B cell (primary cell): ENCODE data around the gene MYH15. TPM values are rescaled to one million over a fixed set of nuclear protein-coding genes. Genes with fewer than 3 reads are reported as not detected.

Experiments
- ATAC-seq: fragments of 200-7000 bp; cut with Tn5 transposase; one replicate; pipeline ENCODE4 v1.10.0; 2021; ENCODE audit warnings: low read depth, mild to moderate bottlenecking, moderate number of reproducible peaks, moderate library complexity
- CTCF ChIA-PET: fragments of 350-600 bp; sonication (Branson Sonifier 250); formaldehyde crosslinking; loops from one replicate; lab custom pipeline; 2021; ENCODE audit warnings: antibody characterized with exemption, inconsistent platforms; lab: Charles Lee
- POLR2A ChIA-PET: fragments of 350-600 bp; sonication (Branson Sonifier 250); formaldehyde crosslinking; loops from one replicate; lab custom pipeline; 2021; ENCODE audit warnings: antibody characterized with exemption; lab: Charles Lee
- DNase-seq: peaks from one replicate; pipeline ENCODE4 v3.0.0; 2013
- H2AFZ ChIP-seq: 2 replicates; pipeline ENCODE4 v1.6.1; 2012; ENCODE audit warnings: mild to moderate bottlenecking, low read depth, low read length; ENCODE audit not compliant: insufficient read depth, poor library complexity, severe bottlenecking
- H3K27ac ChIP-seq, 2 donors: 1 replicate in 1 of 2; 2 replicates in 1 of 2; pipeline ENCODE4 v1.5.1; 2012 to 2013; ENCODE audit warnings: low read length in 2 of 2, mild to moderate bottlenecking in 2 of 2, moderate library complexity in 1 of 2
- H3K27me3 ChIP-seq, 4 experiments: fragments of 200-600 bp in 1 of 4; sonication (generic) in 1 of 4; replicated peaks in 1 of 4; 1 replicate in 2 of 4; 2 replicates in 2 of 4; pipeline versions ENCODE4 v1.6.1 to v1.7.0; 2013 to 2016; ENCODE audit warnings: low read length in 3 of 4, mild to moderate bottlenecking in 2 of 4, mixed read lengths in 1 of 4, moderate library complexity in 1 of 4; ENCODE audit not compliant: insufficient read depth in 4 of 4, control insufficient read depth in 3 of 4; ENCODE audit errors: control extremely low read depth in 1 of 4
- H3K36me3 ChIP-seq, 2 experiments: replicated peaks in 1 of 2; 1 replicate in 1 of 2; 2 replicates in 1 of 2; pipeline versions ENCODE4 v1.6.1 to v1.7.1; 2013; ENCODE audit warnings: low read length in 1 of 2; ENCODE audit not compliant: insufficient read depth in 2 of 2, control insufficient read depth in 1 of 2; ENCODE audit errors: control extremely low read depth in 1 of 2, extremely low read depth in 1 of 2
- H3K4me1 ChIP-seq, 2 donors: fragments of 200-600 bp in 1 of 2; sonication (generic) in 1 of 2; 1 replicate in 1 of 2; 2 replicates in 1 of 2; pipeline versions ENCODE4 v1.5.1 to v1.6.1; 2013 to 2017; ENCODE audit warnings: low read length in 2 of 2; ENCODE audit not compliant: control insufficient read depth in 2 of 2, insufficient read depth in 2 of 2
- H3K4me2 ChIP-seq: replicated peaks from 2 replicates; pipeline ENCODE3; 2012; ENCODE audit warnings: mild to moderate bottlenecking, low read depth, low read length; ENCODE audit not compliant: poor library complexity, severe bottlenecking
- H3K4me3 ChIP-seq, 5 experiments: fragments of 200-600 bp in 1 of 5; sonication (generic) in 1 of 5; 1 replicate in 3 of 5; 2 replicates in 2 of 5; pipeline versions ENCODE4 v1.5.1 to v1.7.0; 2011 to 2016; ENCODE audit warnings: low read length in 4 of 5, mild to moderate bottlenecking in 4 of 5, low read depth in 2 of 5, control low read depth in 1 of 5, moderate library complexity in 1 of 5; ENCODE audit not compliant: insufficient read depth in 1 of 5; ENCODE audit errors: control extremely low read depth in 1 of 5, extremely low read depth in 1 of 5
- H3K79me2 ChIP-seq: fragments of 200-600 bp; sonication (generic); one replicate; pipeline ENCODE4 v1.6.0; 2016; ENCODE audit warnings: low read length; ENCODE audit not compliant: control insufficient read depth, insufficient read depth
- H3K9ac ChIP-seq: fragments of 200-600 bp; sonication (generic); 2 replicates; pipeline ENCODE4 v1.6.1; 2017; ENCODE audit warnings: mild to moderate bottlenecking, low read length, moderate library complexity
- H3K9me3 ChIP-seq, 3 donors: one replicate each; pipeline versions ENCODE4 v1.6.1 to v1.7.1; 2013; ENCODE audit warnings: low read length in 2 of 3; ENCODE audit not compliant: control insufficient read depth in 2 of 3, insufficient read depth in 1 of 3; ENCODE audit errors: control extremely low read depth in 1 of 3
- H4K20me1 ChIP-seq: 2 replicates; pipeline ENCODE4 v1.6.0; 2012; ENCODE audit warnings: mild to moderate bottlenecking, low read length; ENCODE audit not compliant: insufficient read depth, control insufficient read depth, poor library complexity, severe bottlenecking
- H3K27ac Mint-ChIP-seq: one replicate; pipeline ENCODE4 v1.8.0; 2021; ENCODE audit warnings: mixed read lengths
- H3K27me3 Mint-ChIP-seq: one replicate; pipeline ENCODE4 v1.8.0; 2021; ENCODE audit warnings: mixed read lengths
- H3K4me1 Mint-ChIP-seq: one replicate; pipeline ENCODE4 v1.8.0; 2021; ENCODE audit warnings: mixed read lengths
- H3K4me3 Mint-ChIP-seq: one replicate; pipeline ENCODE4 v1.8.0; 2021; ENCODE audit warnings: mixed read lengths
- H3K9me3 Mint-ChIP-seq: one replicate; pipeline ENCODE4 v1.8.0; 2022; ENCODE audit warnings: mixed read lengths; ENCODE audit not compliant: insufficient read depth
- EZH2 ChIP-seq: IDR thresholded peaks from 2 replicates; pipeline ENCODE4 v1.6.1; 2012; ENCODE audit warnings: borderline replicate concordance, low read depth, mild to moderate bottlenecking, moderate library complexity, low read length; ENCODE audit not compliant: insufficient read depth, poor library complexity, severe bottlenecking
- WGBS: methylation state at CpG from one replicate; pipeline ENCODE4 v1.1.5; 2013; ENCODE audit warnings: missing lambda C conversion rate; ENCODE audit not compliant: insufficient coverage; 5-methylcytosine and 5-hydroxymethylcytosine counted together
- intact Hi-C: fragments of 100-400 bp; cut with micrococcal nuclease; formaldehyde crosslinking; loops from one replicate; pipeline ENCODE4 v1.10.0; 2022
- polyA plus RNA-seq: library from polyadenylated mRNA; depleted of rRNA; stranded (reverse); fragments of >200 nt; gene quantifications from 2 replicates; pipeline ENCODE4 v1.2.3, GENCODE V29; 2012
- total RNA-seq, 2 donors: library from RNA; stranded (reverse); fragments of 120-200 nt in 1 of 2; gene quantifications; 1 replicate in 1 of 2; 2 replicates in 1 of 2; pipeline versions ENCODE4 v1.2.3 to v1.2.4, GENCODE V29; 2013 to 2022
- TF ChIP-seq, protein P1 (sequence below): fragments of 200-600 bp; IDR thresholded peaks from one replicate; pipeline ENCODE4 v1.8.0; 2022; ENCODE audit warnings: antibody characterized with exemption, mild to moderate bottlenecking

MYH15 gene
- total and polyA plus RNA-seq, 2 donors (not counting 1 experiment from before 2014, with no cell fraction given): 0.06 TPM; not detected in 1

DNA sequence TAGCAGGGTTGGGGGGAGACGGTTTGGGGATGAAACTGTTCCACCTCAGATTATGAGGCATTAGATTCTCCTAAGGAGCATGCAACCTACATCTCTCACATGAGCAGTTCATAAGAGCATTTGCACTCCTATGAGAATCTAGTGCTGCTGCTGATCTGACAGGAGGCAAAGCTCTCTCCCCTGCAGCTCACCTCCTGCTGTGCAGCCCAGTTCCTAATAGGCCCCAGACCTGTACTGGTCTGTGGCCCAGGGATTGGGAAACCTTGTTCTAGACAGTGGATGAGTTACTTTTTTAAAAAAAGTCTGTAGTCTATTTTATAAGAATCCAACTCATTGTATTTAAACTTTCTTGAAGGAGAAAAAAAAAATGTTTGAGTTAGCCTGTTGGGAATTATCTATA, 114.1 kb downstream of the MYH15 start:
- H3K4me3 ChIP-seq: no peak overlapping the region
- TF ChIP-seq, protein P1, sequence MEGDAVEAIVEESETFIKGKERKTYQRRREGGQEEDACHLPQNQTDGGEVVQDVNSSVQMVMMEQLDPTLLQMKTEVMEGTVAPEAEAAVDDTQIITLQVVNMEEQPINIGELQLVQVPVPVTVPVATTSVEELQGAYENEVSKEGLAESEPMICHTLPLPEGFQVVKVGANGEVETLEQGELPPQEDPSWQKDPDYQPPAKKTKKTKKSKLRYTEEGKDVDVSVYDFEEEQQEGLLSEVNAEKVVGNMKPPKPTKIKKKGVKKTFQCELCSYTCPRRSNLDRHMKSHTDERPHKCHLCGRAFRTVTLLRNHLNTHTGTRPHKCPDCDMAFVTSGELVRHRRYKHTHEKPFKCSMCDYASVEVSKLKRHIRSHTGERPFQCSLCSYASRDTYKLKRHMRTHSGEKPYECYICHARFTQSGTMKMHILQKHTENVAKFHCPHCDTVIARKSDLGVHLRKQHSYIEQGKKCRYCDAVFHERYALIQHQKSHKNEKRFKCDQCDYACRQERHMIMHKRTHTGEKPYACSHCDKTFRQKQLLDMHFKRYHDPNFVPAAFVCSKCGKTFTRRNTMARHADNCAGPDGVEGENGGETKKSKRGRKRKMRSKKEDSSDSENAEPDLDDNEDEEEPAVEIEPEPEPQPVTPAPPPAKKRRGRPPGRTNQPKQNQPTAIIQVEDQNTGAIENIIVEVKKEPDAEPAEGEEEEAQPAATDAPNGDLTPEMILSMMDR: no peak
- TF ChIP-seq EZH2: no peak
- POLR2A ChIA-PET: no interaction called here

DNA sequence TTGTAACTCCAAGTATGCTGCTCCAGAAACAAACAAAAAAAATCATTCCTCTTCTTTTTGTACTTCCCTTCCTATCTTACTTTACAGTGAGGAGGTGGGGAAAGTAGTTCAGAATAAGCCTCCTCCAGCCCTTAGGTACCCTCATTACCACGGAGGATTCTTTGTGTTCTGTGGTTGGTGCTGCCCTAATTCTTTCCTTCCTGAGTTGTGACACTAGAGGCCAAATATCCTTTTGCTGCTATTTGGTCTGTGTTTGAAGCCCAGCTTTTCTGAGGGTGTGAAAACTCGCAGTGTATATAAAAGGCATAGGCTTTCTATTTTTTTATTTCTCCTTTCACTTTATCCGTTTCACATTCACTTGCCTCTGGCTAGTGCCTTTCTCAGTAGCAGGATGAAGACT, 115.8 kb downstream of the MYH15 start:
- intact Hi-C loops: no loop called here
- H3K27ac Mint-ChIP-seq: no peak overlapping the region
- peaks cover 2% of the 10 kb centered on the region for H3K4me1 Mint-ChIP-seq

More for the DNA sequence above, 114.1 kb downstream of the MYH15 start:
- H3K4me1 Mint-ChIP-seq: no peaks in the 10 kb centered on the region
- no peak overlapping the region for H3K4me3 Mint-ChIP-seq
- DNase-seq (no peak), ATAC-seq (no peak)
- Histone ChIP-seq H3K4me1 (no peaks in the 10 kb centered on the region), H3K9ac (no peak overlapping the region), H3K36me3 (no peaks in the 10 kb centered on the region), H2AFZ (no peak overlapping the region), H4K20me1 (no peaks in the 10 kb centered on the region), H3K9me3 (peaks cover 0 to 4% (median 4%) of the 10 kb centered on the region in 3 donors), H3K4me2 (no peak overlapping the region), H3K27me3 (no peaks in the 10 kb centered on the region), H3K27ac (no peak overlapping the region), H3K79me2 (no peaks in the 10 kb centered on the region)
- H3K27ac Mint-ChIP-seq: no peak overlapping the region
- WGBS: no CpG with 5 or more reads among the region's 1 CpG
- H3K27me3 Mint-ChIP-seq: peaks cover 4% of the 10 kb centered on the region
- intact Hi-C loops: no loop called here
- no peaks in the 10 kb centered on the region for H3K9me3 Mint-ChIP-seq
- CTCF ChIA-PET: no interaction called here

More for the DNA sequence above, 115.8 kb downstream of the MYH15 start:
- no peaks in the 10 kb centered on the region for H4K20me1 ChIP-seq
- no peaks in the 10 kb centered on the region for H3K9me3 ChIP-seq
- no peaks in the 10 kb centered on the region for H3K79me2 ChIP-seq
- no peak overlapping the region for H3K4me3 ChIP-seq
- peaks cover under 1 to 4% of the 10 kb centered on the region in 2 donors for H3K4me1 ChIP-seq
- no peak overlapping the region for H2AFZ ChIP-seq
- POLR2A ChIA-PET: no interaction called here
- ATAC-seq (no peak), DNase-seq (no peak)
- H3K36me3 ChIP-seq: no peaks in the 10 kb centered on the region
- no peak overlapping the region for H3K4me3 Mint-ChIP-seq
- H3K27me3 ChIP-seq: no peaks in the 10 kb centered on the region
- no CpG with 5 or more reads among the region's 3 CpGs for WGBS
- H3K27ac ChIP-seq: no peak overlapping the region
- CTCF ChIA-PET: interaction anchor here (1.3 kb wide), 1 partner anchor 12 kb away, joined by 4 read pairs; no protein-coding TSS in a partner anchor
- H3K4me2 ChIP-seq: no peak overlapping the region
- no peak overlapping the region for H3K9ac ChIP-seq
- TF ChIP-seq EZH2: no peak
- TF ChIP-seq, protein P1: no peak
- H3K9me3 Mint-ChIP-seq: no peaks in the 10 kb centered on the region
- H3K27me3 Mint-ChIP-seq: peaks cover 4% of the 10 kb centered on the region
